Measurements from ENCODE around the gene PCGF2.
"Not testable (repeated sequence)": the region's sequence is repeated elsewhere in the genome, so short reads cannot be mapped to it uniquely, and the experiment has no call there.

The PCGF2 gene

GRCh38 chr17:38729886-38730525, 18.1 kb downstream of the PCGF2 start, which contains the start of gene CISD3:
Gene CISD3 (plus strand): TSS chr17:38730341. CDS start chr17:38730359, 18 bp downstream.
- peak; percentile 83 for DNase-seq (ENCODE audit: low read depth)
- TF ChIP-seq CTCF (conservative IDR thresholded peaks at IDR 0.05; ENCODE audit: low read length), result no peak; the same call in none of the 2 replicates
- H3K4me3 ChIP-seq (ENCODE audit: low read length), result peak within 1 kb of the TSS; percentile 87

GRCh38 chr17:38729368-38729885, 18.7 kb downstream of the PCGF2 start:
- peak overlapping the region; percentile 62 for H3K4me3 ChIP-seq (ENCODE audit: low read length)
- DNase-seq (ENCODE audit: low read depth), result no peak
- 0 out of 2 replicates have a peak, but pooled peaks have one; percentile 1 for TF ChIP-seq CTCF (conservative IDR thresholded peaks at IDR 0.05; ENCODE audit: low read length)

GRCh38 chr17:38728290-38728831, 19.8 kb downstream of the PCGF2 start:
- DNase-seq (ENCODE audit: low read depth), result no peak
- H3K4me3 ChIP-seq (ENCODE audit: low read length), result no peak overlapping the region
- TF ChIP-seq CTCF (conservative IDR thresholded peaks at IDR 0.05; ENCODE audit: low read length), result no peak

GRCh38 chr17:38727736-38728135, 20.4 kb downstream of the PCGF2 start:
- TF ChIP-seq CTCF (conservative IDR thresholded peaks at IDR 0.05; ENCODE audit: low read length), result no peak
- H3K4me3 ChIP-seq (ENCODE audit: low read length), result no peak overlapping the region

GRCh38 chr17:38726145-38726544, 22.0 kb downstream of the PCGF2 start:
- not testable (repeated sequence) for DNase-seq (ENCODE audit: low read depth); H3K4me3 ChIP-seq (ENCODE audit: low read length)

More at GRCh38 chr17:38727736-38728135, 20.4 kb downstream of the PCGF2 start:
- no peak for DNase-seq (ENCODE audit: low read depth)

- H3K4me3 ChIP-seq (ENCODE audit: low read length), result no peak overlapping the region
Observed at GRCh38 chr17:38725066-38725465, 23.1 kb downstream of the PCGF2 start.

More at GRCh38 chr17:38725066-38725465, 23.1 kb downstream of the PCGF2 start:
- no peak for TF ChIP-seq CTCF (conservative IDR thresholded peaks at IDR 0.05; ENCODE audit: low read length)
- DNase-seq (ENCODE audit: low read depth), result no peak
